Hematopoietic multipotent progenitor cell treated with erythropoietin and hydrocortisone succinate and interleukin-3 and kit ligand, for 6 days (in vitro differentiated cells): ENCODE results near the gene CEP63.
"Not testable (repeated sequence)": the region's sequence is repeated elsewhere in the genome, so short reads cannot be mapped to it uniquely, and the experiment has no call there.

ENCODE experiments used
- DNase-seq: peaks from one replicate; pipeline ENCODE4 v3.0.0-alpha.2; 2015

CEP63 gene

GRCh38 chr3:134590766-134591165 is 104.9 kb downstream of the CEP63 start:
- DNase-seq, result no peak

DNA sequence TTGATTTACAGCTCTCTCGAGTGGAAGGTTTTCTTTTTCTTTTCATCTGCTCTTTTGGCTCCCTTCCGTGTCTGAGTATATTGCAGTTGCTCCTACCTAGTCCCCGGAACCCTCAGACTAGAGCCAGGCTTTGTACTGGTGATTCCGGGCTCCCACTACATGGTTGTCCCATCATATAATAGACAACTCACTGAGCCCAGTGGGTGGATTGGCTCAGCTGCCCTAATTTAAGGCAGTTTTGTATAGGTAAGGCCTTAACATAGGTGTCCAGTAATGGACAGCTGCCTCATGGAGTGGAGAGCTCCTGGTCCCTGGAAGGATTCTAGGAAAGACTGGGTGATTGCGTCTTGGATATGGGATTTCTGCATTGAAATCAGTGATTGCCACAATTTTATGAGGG is 106.9 kb downstream of the CEP63 start:
- no peak for DNase-seq

- DNase-seq, result no peak
Observed at GRCh38 chr3:134594331-134594741, 108.5 kb downstream of the CEP63 start.

GRCh38 chr3:134594986-134595385 is 109.1 kb downstream of the CEP63 start:
- not testable (repeated sequence) for DNase-seq

- no peak for DNase-seq
Observed at GRCh38 chr3:134597390-134597970, 111.6 kb downstream of the CEP63 start.

DNA sequence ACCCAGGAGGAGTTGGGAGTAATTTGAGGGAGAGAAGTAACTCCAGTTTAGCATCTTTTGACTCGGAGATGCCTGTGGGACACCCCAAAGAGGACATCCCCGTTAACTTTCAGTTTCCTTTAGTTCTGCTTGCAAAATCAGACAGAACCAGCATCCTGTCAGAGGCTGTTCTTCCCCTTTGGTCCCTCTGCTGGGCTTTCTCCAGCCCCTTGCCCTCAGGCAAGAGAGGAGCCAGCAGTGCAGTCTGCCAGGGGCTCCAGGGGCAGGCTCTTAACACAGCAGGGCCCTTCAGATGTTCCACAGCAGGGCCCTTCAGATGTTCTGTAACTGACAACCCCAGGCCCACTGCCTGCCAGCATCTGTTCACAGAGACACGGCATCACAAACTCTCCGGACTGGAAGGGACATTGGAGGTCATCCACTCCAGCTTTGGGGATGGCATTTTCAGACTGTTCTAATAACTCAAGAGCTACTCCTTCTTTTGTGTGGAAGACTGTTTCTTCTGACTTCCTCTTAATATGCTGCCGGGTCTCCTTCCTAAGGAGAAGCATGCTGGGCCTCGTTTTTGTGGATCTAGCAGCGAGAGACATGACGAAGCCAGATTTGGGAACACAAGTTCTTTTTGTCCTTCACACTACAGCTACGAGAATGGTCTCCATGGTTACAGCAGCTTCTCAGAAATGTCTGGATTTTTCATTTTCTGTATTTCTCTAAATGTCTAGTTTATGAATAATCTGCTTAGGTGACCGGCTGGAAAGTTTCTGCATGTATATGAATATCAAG is 113.1 kb downstream of the CEP63 start:
- DNase-seq, result no peak

DNA sequence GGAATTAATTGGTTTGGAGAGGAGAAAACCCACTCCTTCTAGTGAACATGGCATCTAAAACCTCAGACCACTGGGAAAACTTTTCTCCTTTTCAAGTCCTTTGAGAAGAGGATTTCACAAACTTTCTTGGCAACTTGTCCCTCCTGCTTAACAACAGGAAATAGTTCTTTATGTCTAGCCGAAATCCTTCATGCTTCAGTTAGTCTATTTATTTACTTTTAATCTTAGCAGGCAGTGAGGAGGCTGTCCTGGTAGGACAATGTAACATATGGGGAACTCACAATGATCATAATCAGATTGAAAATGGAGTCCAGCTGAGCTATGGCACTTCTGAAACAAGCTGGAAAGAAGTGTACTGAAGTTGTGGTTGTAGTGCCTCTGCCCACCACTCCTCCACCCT is 114.3 kb downstream of the CEP63 start:
- DNase-seq, result no peak

DNA sequence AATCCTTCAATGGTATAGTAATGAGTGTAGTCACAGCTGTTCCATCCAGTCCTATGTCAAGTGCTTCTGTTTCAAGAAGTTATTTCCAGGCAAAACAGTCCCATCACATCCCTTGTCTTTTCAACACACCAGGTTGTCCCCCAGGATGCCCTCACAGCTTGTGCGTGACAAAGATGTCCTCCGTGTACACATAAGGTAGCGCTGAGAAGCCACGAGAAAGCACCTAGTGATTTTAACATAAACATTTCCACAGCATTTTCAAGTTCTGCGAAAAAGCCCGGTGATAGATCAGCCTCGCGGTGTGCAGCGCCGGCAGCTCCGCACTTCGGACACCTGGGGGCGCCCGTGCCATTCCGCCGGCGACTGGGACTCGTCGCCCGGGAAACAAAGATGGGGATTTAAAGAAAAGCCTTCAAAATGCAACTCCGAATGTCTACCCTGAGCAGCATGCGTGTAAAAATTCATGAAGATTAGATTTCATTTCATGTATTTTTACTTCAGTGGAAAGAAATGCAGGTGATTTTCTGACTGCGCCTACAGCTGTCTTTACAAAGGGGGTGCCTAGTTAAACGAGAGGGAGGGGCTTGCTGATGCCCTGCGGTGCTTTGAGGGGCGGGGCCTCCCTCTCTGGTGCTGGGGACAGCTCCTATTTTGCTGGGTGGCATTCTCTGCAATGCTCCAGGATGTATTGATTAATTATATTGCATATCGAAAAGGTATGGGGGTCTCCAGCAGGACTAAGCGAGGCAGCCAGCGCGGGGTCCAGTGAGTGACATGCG is 115.0 kb downstream of the CEP63 start:
- peak; percentile 85 for DNase-seq

DNA sequence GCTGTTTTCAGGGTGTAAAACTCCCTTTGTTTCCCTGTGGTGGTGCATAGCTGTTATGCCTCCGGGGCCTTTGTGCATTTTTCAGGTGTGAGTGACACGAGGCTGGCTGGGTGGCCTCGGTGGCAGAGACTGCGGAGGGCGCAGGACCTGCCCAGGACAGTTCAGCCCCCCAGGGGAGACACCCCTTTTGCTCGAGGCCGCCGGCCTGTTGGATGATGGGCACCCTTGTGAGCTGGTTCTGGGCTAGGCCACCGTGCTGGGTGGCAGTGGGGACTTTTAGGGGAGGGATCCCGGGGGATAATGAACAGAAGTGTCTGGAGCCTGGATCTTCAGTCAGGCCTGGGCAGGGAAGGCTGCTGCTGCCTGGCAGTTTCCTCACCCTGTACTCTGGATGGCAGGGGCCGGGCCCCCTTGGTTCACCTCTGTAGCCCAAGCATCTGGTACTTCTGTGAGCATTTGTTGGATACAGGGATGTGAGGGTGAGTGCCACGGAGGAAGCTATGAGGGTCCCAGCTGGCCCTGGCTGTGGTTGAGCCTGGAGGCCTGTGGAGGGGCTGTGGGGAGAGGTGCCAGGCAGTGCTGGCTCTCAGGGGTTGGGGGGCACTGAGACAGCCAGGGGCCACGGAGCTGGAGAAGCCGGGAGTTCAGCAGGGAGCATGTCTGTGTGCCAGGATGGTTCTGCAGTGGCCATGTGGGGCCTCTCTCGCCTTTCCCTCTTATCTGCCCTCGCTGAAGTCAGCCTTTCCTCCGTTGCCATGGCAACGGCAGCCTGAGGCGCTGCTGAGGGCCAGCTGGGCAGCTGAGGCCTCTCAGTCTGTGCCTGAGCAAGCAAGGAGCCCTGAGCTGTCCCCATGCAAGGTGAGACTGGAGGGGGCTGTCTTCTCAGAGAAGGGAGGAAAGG is 115.9 kb downstream of the CEP63 start:
- peak; percentile 61 for DNase-seq

GRCh38 chr3:134602440-134602814 is 116.6 kb downstream of the CEP63 start:
- DNase-seq, result no peak

- DNase-seq, result no peak
Observed at GRCh38 chr3:134603480-134603879, 117.6 kb downstream of the CEP63 start.

GRCh38 chr3:134603956-134604355 is 118.1 kb downstream of the CEP63 start:
- DNase-seq, result no peak

DNA sequence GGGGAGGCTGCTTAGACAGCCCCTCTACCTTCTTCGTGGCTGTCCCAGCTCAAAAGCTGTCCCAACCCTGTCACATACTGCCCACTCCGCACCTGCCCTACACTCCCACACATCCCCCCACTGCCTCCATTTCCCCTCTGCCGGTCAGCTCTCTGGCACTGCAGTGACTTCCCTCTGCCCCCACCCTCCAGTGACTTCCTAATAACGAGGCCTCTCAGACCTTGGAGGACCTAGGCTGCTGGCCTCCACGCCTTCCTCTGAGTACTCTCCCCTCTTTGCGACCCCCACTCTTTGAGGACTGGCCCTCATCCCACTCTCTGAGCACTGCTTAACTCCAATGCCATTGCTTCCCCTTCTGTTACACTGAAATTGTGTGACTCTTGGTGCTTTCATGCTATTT is 119.7 kb downstream of the CEP63 start:
- no peak for DNase-seq

DNA sequence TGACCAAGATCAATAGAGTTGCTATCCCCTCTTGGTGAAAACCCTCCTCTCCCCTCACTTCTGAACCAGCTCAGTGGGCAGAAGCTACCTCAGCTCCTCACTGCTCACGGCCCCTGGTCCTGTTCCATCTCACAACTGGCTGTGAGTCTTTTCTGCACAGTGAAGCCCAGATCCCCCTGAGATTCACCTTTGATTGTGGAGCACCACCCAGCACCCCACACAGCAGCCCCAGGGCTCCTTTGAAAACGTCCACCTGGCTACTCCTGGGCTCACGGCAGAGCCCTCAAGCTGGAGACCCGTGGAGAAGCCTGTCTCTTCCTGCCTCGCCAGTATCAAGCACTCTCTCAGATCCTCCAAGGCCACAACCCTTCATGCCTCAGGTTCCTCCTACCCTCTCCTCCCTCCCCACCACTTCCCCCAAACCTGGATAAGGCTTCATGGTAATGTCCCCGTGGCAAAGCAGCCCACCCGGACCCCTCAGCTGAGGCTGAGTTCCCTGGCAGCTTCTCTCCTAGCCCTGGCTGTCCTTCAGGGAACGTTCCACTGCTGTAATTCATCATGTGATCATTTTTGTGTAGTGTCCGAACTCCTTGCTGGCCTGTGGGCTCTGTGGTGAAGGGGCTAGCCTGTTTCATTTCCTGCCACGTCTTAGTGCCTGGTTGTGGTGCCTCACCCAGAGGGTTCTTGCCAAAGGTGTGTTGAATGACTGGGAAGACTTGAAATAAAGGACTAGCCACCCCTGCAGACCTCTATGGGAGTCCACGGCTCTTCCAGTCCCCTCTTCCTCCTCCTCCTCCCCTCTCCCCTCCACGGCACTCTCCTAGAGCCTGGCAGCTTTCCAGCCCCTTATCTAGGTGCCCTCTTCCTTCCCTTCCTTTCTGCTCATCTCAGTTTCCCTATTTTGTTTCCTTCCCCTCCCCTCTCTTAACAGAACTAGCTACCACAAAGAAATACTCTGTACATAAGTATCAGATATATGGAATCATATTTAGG is 120.5 kb downstream of the CEP63 start:
- peak; percentile 76 for DNase-seq

DNA sequence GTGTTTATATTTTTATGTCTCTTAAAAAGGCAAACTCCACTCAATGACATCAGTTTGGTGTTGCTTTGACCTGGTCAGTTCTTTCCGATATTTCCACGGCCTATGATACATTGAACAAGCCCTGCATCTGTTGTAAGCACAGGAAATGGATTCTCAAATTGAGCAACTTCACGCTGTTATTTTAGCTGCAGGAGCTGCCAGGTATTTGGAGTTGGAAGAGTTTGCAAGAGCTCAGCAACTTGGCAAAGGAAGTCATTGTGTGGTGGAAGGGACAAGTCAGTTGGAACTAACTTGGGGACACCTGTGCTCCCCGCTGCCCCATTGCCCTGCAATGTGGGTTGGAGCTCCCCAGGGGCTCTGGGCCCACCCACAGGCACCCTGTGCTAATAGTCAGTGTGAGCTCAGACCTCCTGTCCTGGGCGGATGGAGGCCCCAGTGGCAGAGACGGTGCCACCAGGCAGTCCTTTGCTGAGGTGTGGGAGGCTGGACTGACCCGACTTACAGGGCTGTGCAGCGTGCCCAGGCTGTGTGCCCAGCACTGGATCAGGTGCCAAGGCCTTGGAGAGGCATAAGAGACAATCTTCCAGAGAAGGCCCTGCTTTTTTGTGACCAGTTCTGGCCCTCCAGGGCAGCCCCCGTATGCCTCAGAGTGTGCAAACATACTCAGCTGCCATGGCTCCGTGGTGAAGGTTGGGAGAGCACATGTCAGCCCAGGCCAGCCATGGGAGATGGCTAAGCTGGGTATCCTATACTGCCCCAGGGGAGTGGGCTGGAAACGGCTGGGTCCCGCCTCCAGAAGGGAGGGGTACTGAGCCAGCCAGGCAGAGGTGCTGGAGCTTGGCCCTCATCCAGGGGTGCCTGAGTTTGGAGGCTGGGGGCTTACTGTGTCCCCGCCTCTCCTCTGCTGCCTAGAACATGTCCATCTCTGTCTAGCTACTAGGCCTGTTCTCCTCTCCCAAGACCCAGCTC is 121.5 kb downstream of the CEP63 start:
- DNase-seq, result peak; percentile 26

DNA sequence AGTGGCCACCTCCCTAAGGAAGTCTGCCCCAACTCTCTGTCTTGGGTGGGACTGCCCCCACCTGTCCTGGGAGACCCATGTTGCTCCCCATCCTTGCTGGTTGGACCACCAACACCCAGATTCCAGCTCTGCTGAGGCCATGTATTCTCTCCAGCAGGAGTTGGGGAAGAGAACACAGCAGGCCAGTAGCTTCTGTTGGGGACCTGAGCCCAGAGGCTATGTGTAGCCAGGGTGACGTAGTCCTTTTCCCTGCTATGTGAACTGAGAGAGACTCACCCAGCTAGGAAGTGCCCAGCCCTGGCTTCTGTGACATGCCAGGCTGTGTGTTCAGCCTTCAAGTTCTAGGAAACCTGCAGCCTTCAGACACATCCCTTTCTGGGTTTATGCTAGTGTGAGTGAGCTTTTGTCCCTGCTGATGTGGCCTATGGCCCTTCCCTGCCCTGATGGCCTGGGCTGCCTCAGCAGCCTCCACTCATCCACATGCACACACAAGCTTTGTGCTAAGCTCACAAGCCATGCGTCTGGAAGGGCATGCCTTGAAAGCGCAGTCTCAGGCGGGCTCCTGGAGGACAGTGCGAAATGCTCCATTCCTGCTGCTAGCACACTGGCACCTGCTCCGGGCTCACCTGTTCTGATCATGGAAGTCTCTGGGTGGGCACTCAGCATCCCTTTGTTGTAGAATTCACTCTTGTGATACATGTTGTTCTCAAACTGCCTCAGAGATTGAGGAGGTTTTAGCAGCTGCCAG is 122.3 kb downstream of the CEP63 start:
- no peak for DNase-seq

GRCh38 chr3:134608771-134609435 is 123.0 kb downstream of the CEP63 start:
- no peak for DNase-seq

- no peak for DNase-seq
Observed at GRCh38 chr3:134609821-134610431, 124.1 kb downstream of the CEP63 start.
